IMR-90 (cell line): Measurements from ENCODE around the gene MEGF11. TPM values are rescaled to one million over a fixed set of nuclear protein-coding genes. Genes with fewer than 3 reads are reported as not detected.

Experiments
- ATAC-seq: fragments of 200-7000 bp; cut with Tn5 transposase; 2 replicates; pipeline ENCODE4 v1.9.1; 2020; ENCODE audit warnings: low read depth, mild to moderate bottlenecking, moderate library complexity
- BruUV-seq: library from RNA; stranded (reverse); fragments of 400-500 nt; replicated peaks from 2 replicates; lab custom pipeline; 2021; lab: Mats Ljungman, UMichigan
- CTCF ChIA-PET: fragments of 300-600 bp; formaldehyde crosslinking; extraction: SDS; loops from one replicate; lab custom pipeline; 2021; ENCODE audit warnings: antibody characterized with exemption; lab: Yijun Ruan, JAX
- POLR2A ChIA-PET: fragments of 300-600 bp; sonication (Branson Sonifier 250); formaldehyde crosslinking; loops from one replicate; lab custom pipeline; 2022; ENCODE audit warnings: antibody characterized with exemption; ENCODE audit not compliant: unreplicated experiment; lab: Charles Lee
- DNase-seq: peaks from one replicate; pipeline ENCODE4 v3.0.0; 2013
- H2AFZ ChIP-seq: replicated peaks from 2 replicates; pipeline ENCODE3; 2013; ENCODE audit warnings: low read length, mild to moderate bottlenecking; ENCODE audit not compliant: poor library complexity
- H2AK5ac ChIP-seq: 2 replicates; pipeline ENCODE4 v1.6.1; 2013; ENCODE audit warnings: low read depth, low read length, inconsistent platforms
- H2AK9ac ChIP-seq: replicated peaks from 2 replicates; pipeline ENCODE3; 2013; ENCODE audit warnings: mild to moderate bottlenecking, low read depth, low read length, moderate library complexity; ENCODE audit not compliant: poor library complexity
- H2BK120ac ChIP-seq: 2 replicates; pipeline ENCODE4 v1.6.1; 2013; ENCODE audit warnings: low read depth, low read length, inconsistent platforms
- H2BK15ac ChIP-seq: 3 replicates; pipeline ENCODE4 v1.6.1; 2013; ENCODE audit warnings: low read depth, low read length, inconsistent platforms
- H2BK20ac ChIP-seq: 2 replicates; pipeline ENCODE4 v1.6.1; 2013; ENCODE audit warnings: low read depth, mild to moderate bottlenecking, inconsistent platforms, low read length, moderate library complexity
- H2BK5ac ChIP-seq: 2 replicates; pipeline ENCODE4 v1.6.1; 2013; ENCODE audit warnings: mild to moderate bottlenecking, low read depth, low read length, inconsistent platforms; ENCODE audit not compliant: poor library complexity, severe bottlenecking
- H3K14ac ChIP-seq: replicated peaks from 2 replicates; pipeline ENCODE4 v1.6.1; 2013; ENCODE audit warnings: low read depth, low read length, inconsistent platforms
- H3K18ac ChIP-seq: 2 replicates; pipeline ENCODE4 v1.6.1; 2013; ENCODE audit warnings: low read depth, low read length, control low read depth
- H3K23ac ChIP-seq: 2 replicates; pipeline ENCODE4 v1.6.1; 2013; ENCODE audit warnings: low read depth, low read length, inconsistent platforms
- H3K27ac ChIP-seq: 2 replicates; pipeline ENCODE4 v1.5.1; 2013; ENCODE audit warnings: mild to moderate bottlenecking, control low read depth, low read length; ENCODE audit not compliant: insufficient read depth
- H3K27me3 ChIP-seq: 2 replicates; pipeline ENCODE4 v1.6.1; 2013; ENCODE audit warnings: low read length; ENCODE audit not compliant: control insufficient read depth, insufficient read depth
- H3K36me3 ChIP-seq: 2 replicates; pipeline ENCODE4 v1.6.1; 2013; ENCODE audit warnings: low read length, mixed read lengths; ENCODE audit not compliant: control insufficient read depth, insufficient read depth
- H3K4ac ChIP-seq: 2 replicates; pipeline ENCODE4 v1.6.1; 2013; ENCODE audit warnings: low read depth, low read length, inconsistent platforms
- H3K4me1 ChIP-seq: 2 replicates; pipeline ENCODE4 v1.6.1; 2013; ENCODE audit warnings: low read length, mixed read lengths; ENCODE audit not compliant: control insufficient read depth, insufficient read depth
- H3K4me2 ChIP-seq: 2 replicates; pipeline ENCODE4 v1.6.1; 2013; ENCODE audit warnings: low read depth, mild to moderate bottlenecking, control low read depth, low read length, moderate library complexity
- H3K4me3 ChIP-seq: 2 replicates; pipeline ENCODE4 v1.5.1; 2013; ENCODE audit warnings: low read depth, mild to moderate bottlenecking, control low read depth, low read length, moderate library complexity; ENCODE audit not compliant: insufficient read depth
- H3K56ac ChIP-seq: 2 replicates; pipeline ENCODE4 v1.6.1; 2013; ENCODE audit warnings: low read length, inconsistent platforms; ENCODE audit not compliant: insufficient read depth; ENCODE audit errors: extremely low read depth
- H3K79me1 ChIP-seq, 2 experiments: 2 replicates each; pipeline ENCODE4 v1.6.1; 2013; ENCODE audit warnings: low read length in 2 of 2, inconsistent platforms in 1 of 2, low read depth in 1 of 2
- H3K9ac ChIP-seq: 2 replicates; pipeline ENCODE4 v1.6.1; 2013; ENCODE audit warnings: low read depth, low read length, control low read depth
- H3K9me1 ChIP-seq: 2 replicates; pipeline ENCODE4 v1.6.1; 2013; ENCODE audit warnings: low read length, inconsistent platforms; ENCODE audit not compliant: insufficient read depth
- H3K9me3 ChIP-seq: 2 replicates; pipeline ENCODE4 v1.6.1; 2013; ENCODE audit warnings: low read length; ENCODE audit not compliant: control insufficient read depth, insufficient read depth
- H4K20me1 ChIP-seq: 2 replicates; pipeline ENCODE4 v1.6.1; 2013; ENCODE audit warnings: low read length, inconsistent platforms; ENCODE audit not compliant: insufficient read depth
- H4K5ac ChIP-seq: 2 replicates; pipeline ENCODE4 v1.6.1; 2013; ENCODE audit warnings: mild to moderate bottlenecking, low read depth, low read length, control low read depth
- H4K8ac ChIP-seq, 2 experiments: 2 replicates each; pipeline ENCODE4 v1.6.1; 2013; ENCODE audit warnings: low read depth in 2 of 2, low read length in 2 of 2, control low read depth in 1 of 2, inconsistent platforms in 1 of 2
- H4K91ac ChIP-seq: 2 replicates; pipeline ENCODE4 v1.6.1; 2013; ENCODE audit warnings: low read depth, low read length, inconsistent platforms; ENCODE audit not compliant: insufficient read depth
- CEBPB ChIP-seq: IDR thresholded peaks from 2 replicates; pipeline ENCODE4 v1.6.1; 2012; ENCODE audit warnings: low read depth, low read length, improper control_type of control experiment
- ELK1 ChIP-seq: fragments of 150-350 bp; IDR thresholded peaks from 2 replicates; pipeline ENCODE4 v1.6.1; 2016; ENCODE audit warnings: low read depth, mild to moderate bottlenecking, low read length, moderate library complexity, borderline replicate concordance
- MAFK ChIP-seq: IDR thresholded peaks from 2 replicates; pipeline ENCODE4 v1.6.1; 2012; ENCODE audit warnings: low read depth, low read length, improper control_type of control experiment
- MXI1 ChIP-seq: IDR thresholded peaks from 2 replicates; pipeline ENCODE4 v1.6.1; 2012; ENCODE audit warnings: low read depth, mild to moderate bottlenecking, low read length, moderate library complexity, borderline replicate concordance
- NFE2L2 ChIP-seq: fragments of 150-350 bp; IDR thresholded peaks from 2 replicates; pipeline ENCODE4 v1.6.1; 2016; ENCODE audit warnings: low read depth, mild to moderate bottlenecking, low read length
- POLR2A ChIP-seq: IDR thresholded peaks from 2 replicates; pipeline ENCODE4 v1.6.1; 2012; ENCODE audit warnings: mild to moderate bottlenecking, low read depth, low read length
- RAD21 ChIP-seq: IDR thresholded peaks from 2 replicates; pipeline ENCODE4 v1.6.1; 2012; ENCODE audit warnings: low read length, improper control_type of control experiment
- RCOR1 ChIP-seq: IDR thresholded peaks from 2 replicates; pipeline ENCODE4 v1.6.1; 2012; ENCODE audit warnings: mild to moderate bottlenecking, low read length, improper control_type of control experiment; ENCODE audit not compliant: insufficient replicate concordance
- RFX5 ChIP-seq: IDR thresholded peaks from 2 replicates; pipeline ENCODE4 v1.8.0; 2012; ENCODE audit warnings: low read depth, mild to moderate bottlenecking, low read length, moderate library complexity
- SMC3 ChIP-seq: fragments of 150-350 bp; IDR thresholded peaks from 2 replicates; pipeline ENCODE4 v1.6.1; 2016; ENCODE audit warnings: low read depth, mild to moderate bottlenecking, antibody characterized with exemption, low read length, moderate library complexity
- WGBS, 2 experiments: methylation state at CpG; one replicate each; pipeline versions ENCODE4 v1.1.5 to v1.1.7; 2013; ENCODE audit warnings: missing lambda C conversion rate in 2 of 2; ENCODE audit not compliant: insufficient read length in 1 of 2; ENCODE audit errors: extremely low coverage in 2 of 2; 5-methylcytosine and 5-hydroxymethylcytosine counted together
- dilution Hi-C: fragments of 300-500 bp; cut with HindIII; formaldehyde crosslinking; loops from one replicate; pipeline ENCODE4 v1.14.3; 2018; ENCODE audit warnings: low sequenced_read_pairs; ENCODE audit not compliant: unreplicated experiment
- in situ Hi-C: fragments of 300-500 bp; cut with MboI; formaldehyde crosslinking; loops from 3 replicates; pipeline ENCODE4 v1.14.3; 2019; ENCODE audit warnings: low sequenced_read_pairs, inconsistent platforms, mixed read lengths
- intact Hi-C: fragments of 100-400 bp; cut with micrococcal nuclease; formaldehyde crosslinking; loops from 2 replicates; pipeline ENCODE4 v1.10.0; 2022
- polyA plus RNA-seq, 3 experiments: library from polyadenylated mRNA; depleted of rRNA; stranded (reverse); fragments of >200 nt; gene quantifications; 2 replicates each; pipeline ENCODE4 v1.2.3, GENCODE V29; 2012; ENCODE audit warnings: low replicate concordance in 1 of 3
- total RNA-seq: library from RNA; depleted of rRNA; stranded (reverse); fragments of >200 nt; gene quantifications from 2 replicates; pipeline ENCODE4 v1.2.3, GENCODE V29; 2012
- TF ChIP-seq, protein P1 (sequence below): conservative IDR thresholded peaks from 2 replicates; pipeline ENCODE4 v1.5.1; 2012; ENCODE audit warnings: mild to moderate bottlenecking, low read depth, low read length, improper control_type of control experiment

MEGF11 gene
- total and polyA plus RNA-seq, 2 of the 4 experiments (the other 2 are of a cell fraction) = not detected

DNA sequence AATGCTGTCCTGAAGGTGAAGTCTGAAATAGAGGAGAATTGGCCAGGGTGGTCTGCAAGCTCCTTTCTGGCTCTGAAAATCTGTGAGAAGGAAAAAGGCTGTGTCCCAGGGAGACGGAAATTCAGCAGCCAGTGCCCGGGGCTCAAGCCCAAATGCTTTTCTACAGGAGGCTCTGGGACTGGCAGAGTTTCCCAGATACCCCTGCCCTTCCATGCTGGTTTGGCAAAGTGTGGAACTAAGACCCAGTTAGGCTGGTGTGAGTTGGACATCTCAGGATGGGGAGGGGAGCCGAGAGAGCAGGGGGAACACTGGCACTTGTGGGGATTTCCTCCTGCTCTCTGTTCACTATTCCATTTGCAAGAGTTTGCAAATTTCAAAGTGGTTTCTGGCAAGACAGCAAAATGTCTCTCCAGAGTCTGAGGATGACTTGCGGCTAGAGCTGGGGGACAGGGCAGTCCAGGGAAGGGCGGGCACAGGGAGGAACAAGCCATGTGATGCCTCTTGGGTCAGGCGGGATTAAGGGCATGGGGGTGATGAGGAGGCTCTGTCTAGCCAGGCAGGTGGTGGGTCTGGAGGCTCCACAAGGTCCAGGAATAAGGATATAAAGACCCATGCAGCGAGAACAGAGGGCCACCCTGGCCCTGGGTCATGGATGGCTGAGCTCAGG, 231.9 kb downstream of the MEGF11 start:
- no peak overlapping the region for H2BK15ac ChIP-seq
- H3K79me1 ChIP-seq = no peaks in the 10 kb centered on the region
- no peak overlapping the region for H3K27ac ChIP-seq
- H2BK20ac ChIP-seq = no peak overlapping the region
- no peaks in the 10 kb centered on the region for H3K9me3 ChIP-seq
- H2BK120ac ChIP-seq = no peak overlapping the region
- POLR2A ChIA-PET = no interaction called here
- H4K91ac ChIP-seq = no peak overlapping the region
- no peaks in the 10 kb centered on the region for H3K36me3 ChIP-seq
- H4K20me1 ChIP-seq = no peaks in the 10 kb centered on the region
- TF ChIP-seq NFE2L2 (no peak), MXI1 (no peak), CEBPB (no peak), POLR2A (no peak), MAFK (no peak), RCOR1 (no peak), RAD21 (no peak), RFX5 (no peak), SMC3 (no peak), ELK1 (no peak)
- TF ChIP-seq, protein P1, sequence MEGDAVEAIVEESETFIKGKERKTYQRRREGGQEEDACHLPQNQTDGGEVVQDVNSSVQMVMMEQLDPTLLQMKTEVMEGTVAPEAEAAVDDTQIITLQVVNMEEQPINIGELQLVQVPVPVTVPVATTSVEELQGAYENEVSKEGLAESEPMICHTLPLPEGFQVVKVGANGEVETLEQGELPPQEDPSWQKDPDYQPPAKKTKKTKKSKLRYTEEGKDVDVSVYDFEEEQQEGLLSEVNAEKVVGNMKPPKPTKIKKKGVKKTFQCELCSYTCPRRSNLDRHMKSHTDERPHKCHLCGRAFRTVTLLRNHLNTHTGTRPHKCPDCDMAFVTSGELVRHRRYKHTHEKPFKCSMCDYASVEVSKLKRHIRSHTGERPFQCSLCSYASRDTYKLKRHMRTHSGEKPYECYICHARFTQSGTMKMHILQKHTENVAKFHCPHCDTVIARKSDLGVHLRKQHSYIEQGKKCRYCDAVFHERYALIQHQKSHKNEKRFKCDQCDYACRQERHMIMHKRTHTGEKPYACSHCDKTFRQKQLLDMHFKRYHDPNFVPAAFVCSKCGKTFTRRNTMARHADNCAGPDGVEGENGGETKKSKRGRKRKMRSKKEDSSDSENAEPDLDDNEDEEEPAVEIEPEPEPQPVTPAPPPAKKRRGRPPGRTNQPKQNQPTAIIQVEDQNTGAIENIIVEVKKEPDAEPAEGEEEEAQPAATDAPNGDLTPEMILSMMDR = no peak
- no peak overlapping the region for H3K23ac ChIP-seq
- H3K4me2 ChIP-seq = no peak overlapping the region
- H3K9ac ChIP-seq = no peak overlapping the region
- BruUV-seq = no TSS peak
- H3K27me3 ChIP-seq = peaks cover 47% of the 10 kb centered on the region
- ATAC-seq = no peak
- no peak overlapping the region for H2AK5ac ChIP-seq
- H3K14ac ChIP-seq = no peak overlapping the region
- H2AK9ac ChIP-seq = no peak overlapping the region
- H2BK5ac ChIP-seq = no peak overlapping the region
- no peak overlapping the region for H4K5ac ChIP-seq
- H3K4me3 ChIP-seq = no peak overlapping the region
- no peak overlapping the region for H2AFZ ChIP-seq
- CTCF ChIA-PET = no interaction called here
- no peaks in the 10 kb centered on the region; the same call in 1 of the 2 replicates for H3K9me1 ChIP-seq
- dilution Hi-C loops (no loop called here), intact Hi-C loops (no loop called here), in situ Hi-C loops (no loop called here)
- no peak for DNase-seq
- no peak overlapping the region for H4K8ac ChIP-seq
- no peak overlapping the region for H3K4ac ChIP-seq
- no peak overlapping the region for H3K18ac ChIP-seq
- no CpG with 5 or more reads among the region's 7 CpGs for WGBS, 2 experiments
- no peak overlapping the region for H3K56ac ChIP-seq
- no peaks in the 10 kb centered on the region for H3K4me1 ChIP-seq
